NCI-H2081 treated with DMSO at 0.1 percent for 48 hours (cell line): ENCODE measurements around the gene JARID2.

ENCODE experiments used
- DNase-seq: peaks from one replicate; lab custom pipeline; 2025; lab: John Stamatoyannopoulos, UW

Gene JARID2

GRCh38 chr6:15421945-15422733 is 176.3 kb downstream of the JARID2 start:
- DNase-seq: no peak

- no peak for DNase-seq
Measured at GRCh38 chr6:15423286-15423993, 177.6 kb downstream of the JARID2 start.

GRCh38 chr6:15425947-15426346 is 180.1 kb downstream of the JARID2 start:
- no peak for DNase-seq

GRCh38 chr6:15426395-15426794 is 180.5 kb downstream of the JARID2 start:
- no peak for DNase-seq

- DNase-seq: no peak
Measured at GRCh38 chr6:15426901-15427300, 181.0 kb downstream of the JARID2 start.

GRCh38 chr6:15427331-15428070 is 181.6 kb downstream of the JARID2 start:
- DNase-seq: no peak

GRCh38 chr6:15429141-15430110 is 183.6 kb downstream of the JARID2 start:
- no peak for DNase-seq

GRCh38 chr6:15430186-15430585 is 184.3 kb downstream of the JARID2 start:
- no peak for DNase-seq

- DNase-seq: no peak
Measured at GRCh38 chr6:15430931-15431405, 185.1 kb downstream of the JARID2 start.

- DNase-seq: no peak
Measured at GRCh38 chr6:15431762-15432483, 186.1 kb downstream of the JARID2 start.

GRCh38 chr6:15433511-15433861 is 187.6 kb downstream of the JARID2 start:
- DNase-seq: no peak

- no peak for DNase-seq
Measured at GRCh38 chr6:15434263-15434662, 188.4 kb downstream of the JARID2 start.

GRCh38 chr6:15434823-15435380 is 189.0 kb downstream of the JARID2 start:
- no peak for DNase-seq

- no peak for DNase-seq
Measured at GRCh38 chr6:15435468-15435867, 189.6 kb downstream of the JARID2 start.

- DNase-seq: no peak
Measured at GRCh38 chr6:15436451-15436850, 190.6 kb downstream of the JARID2 start.

- DNase-seq: no peak
Measured at GRCh38 chr6:15437090-15437635, 191.3 kb downstream of the JARID2 start.

- no peak for DNase-seq
Measured at GRCh38 chr6:15439410-15440025, 193.6 kb downstream of the JARID2 start.

GRCh38 chr6:15440040-15440439 is 194.2 kb downstream of the JARID2 start:
- DNase-seq: no peak

- no peak for DNase-seq
Measured at GRCh38 chr6:15441215-15441868, 195.5 kb downstream of the JARID2 start.
